Activated CD4-positive, alpha-beta memory T cell treated with anti-CD3 and anti-CD28 coated beads for 36 hours (primary cell): ENCODE results near the gene PLEKHA5. TPM values are rescaled to one million over a fixed set of nuclear protein-coding genes. Genes with fewer than 3 reads are reported as not detected.
A peak's percentile ranks its signal among the peaks of the same experiment; 100 is the strongest.
"Not testable (repeated sequence)": the region's sequence is repeated elsewhere in the genome, so short reads cannot be mapped to it uniquely, and the experiment has no call there.

Source experiments
- CTCF ChIA-PET: fragments of 350-600 bp; sonication (Branson Sonifier 250); formaldehyde crosslinking; loops from one replicate; lab custom pipeline; 2021; ENCODE audit warnings: antibody characterized with exemption, inconsistent platforms; lab: Charles Lee
- POLR2A ChIA-PET: fragments of 350-600 bp; sonication (Branson Sonifier 250); formaldehyde crosslinking; loops from one replicate; lab custom pipeline; 2021; ENCODE audit warnings: antibody characterized with exemption; lab: Charles Lee
- DNase-seq: peaks from one replicate; pipeline ENCODE4 v3.0.0-alpha.2; 2020
- H3K27ac Mint-ChIP-seq: one replicate; pipeline ENCODE4 v1.8.0; 2021; ENCODE audit warnings: mixed read lengths
- H3K27me3 Mint-ChIP-seq: one replicate; pipeline ENCODE4 v1.8.0; 2021; ENCODE audit warnings: mixed read lengths
- H3K36me3 Mint-ChIP-seq: one replicate; pipeline ENCODE4 v1.8.0; 2021; ENCODE audit warnings: mixed read lengths
- H3K4me1 Mint-ChIP-seq: one replicate; pipeline ENCODE4 v1.8.0; 2021; ENCODE audit warnings: low read depth, mixed read lengths
- H3K4me3 Mint-ChIP-seq: one replicate; pipeline ENCODE4 v1.8.0; 2021; ENCODE audit warnings: mild to moderate bottlenecking, mixed read lengths
- H3K9me3 Mint-ChIP-seq: one replicate; pipeline ENCODE4 v1.8.0; 2021; ENCODE audit warnings: mixed read lengths
- intact Hi-C: fragments of 100-400 bp; cut with micrococcal nuclease; formaldehyde crosslinking; loops from one replicate; pipeline ENCODE4 v1.15.1; 2023
- total RNA-seq, 2 experiments: library from RNA; stranded (reverse); gene quantifications; one replicate each; pipeline ENCODE4 v1.2.3, GENCODE V29; 2021

The PLEKHA5 gene
- total RNA-seq, 2 experiments from 2014 or later, result 6.6 to 7.4 TPM

GRCh38 chr12:19303496-19303895, 174.0 kb downstream of the PLEKHA5 start:
- intact Hi-C loops, result no loop called here
- POLR2A ChIA-PET, result no interaction called here
- H3K4me3 Mint-ChIP-seq, result no peak overlapping the region

GRCh38 chr12:19304149-19304750, 174.7 kb downstream of the PLEKHA5 start:
- intact Hi-C loops, result no loop called here
- no peaks in the 10 kb centered on the region for H3K4me1 Mint-ChIP-seq
- no peak for DNase-seq
- ChIA-PET POLR2A (no interaction called here), CTCF (no interaction called here)
- no peak overlapping the region for H3K4me3 Mint-ChIP-seq
- H3K9me3 Mint-ChIP-seq, result no peaks in the 10 kb centered on the region
- H3K27me3 Mint-ChIP-seq, result no peaks in the 10 kb centered on the region
- H3K36me3 Mint-ChIP-seq, result peaks cover 2% of the 10 kb centered on the region
- H3K27ac Mint-ChIP-seq, result no peak overlapping the region

More at GRCh38 chr12:19303496-19303895, 174.0 kb downstream of the PLEKHA5 start:
- Mint-ChIP-seq H3K27me3 (no peaks in the 10 kb centered on the region), H3K9me3 (no peaks in the 10 kb centered on the region), H3K27ac (no peak overlapping the region), H3K4me1 (no peaks in the 10 kb centered on the region), H3K36me3 (peaks cover 2% of the 10 kb centered on the region)
- CTCF ChIA-PET, result no interaction called here
- no peak for DNase-seq

GRCh38 chr12:19305621-19306020, 176.1 kb downstream of the PLEKHA5 start:
- DNase-seq, H3K27me3 Mint-ChIP-seq, H3K4me3 Mint-ChIP-seq, POLR2A ChIA-PET, CTCF ChIA-PET, H3K9me3 Mint-ChIP-seq, H3K27ac Mint-ChIP-seq, H3K36me3 Mint-ChIP-seq, intact Hi-C loops, H3K4me1 Mint-ChIP-seq: not testable (repeated sequence)

- no peaks in the 10 kb centered on the region for H3K9me3 Mint-ChIP-seq
- no peak for DNase-seq
- peaks cover under 1% of the 10 kb centered on the region for H3K4me1 Mint-ChIP-seq
- peaks cover 2% of the 10 kb centered on the region for H3K36me3 Mint-ChIP-seq
- H3K4me3 Mint-ChIP-seq, result no peak overlapping the region
- H3K27me3 Mint-ChIP-seq, result no peaks in the 10 kb centered on the region
- intact Hi-C loops, result no loop called here
- no peak overlapping the region for H3K27ac Mint-ChIP-seq
- ChIA-PET CTCF (no interaction called here), POLR2A (no interaction called here)
These were observed 176.8 kb downstream of the PLEKHA5 start for GRCh38 chr12:19306366-19306765.

- intact Hi-C loops, result no loop called here
- Mint-ChIP-seq H3K36me3 (peaks cover 2% of the 10 kb centered on the region), H3K27ac (no peak overlapping the region), H3K4me3 (no peak overlapping the region), H3K4me1 (peaks cover 4% of the 10 kb centered on the region), H3K27me3 (no peaks in the 10 kb centered on the region), H3K9me3 (no peaks in the 10 kb centered on the region)
- ChIA-PET POLR2A (no interaction called here), CTCF (no interaction called here)
- DNase-seq, result no peak
These were observed 177.9 kb downstream of the PLEKHA5 start for GRCh38 chr12:19307451-19307850.

- no peak for DNase-seq
- Mint-ChIP-seq H3K4me3 (no peak overlapping the region), H3K27ac (no peak overlapping the region), H3K36me3 (peaks cover 2% of the 10 kb centered on the region), H3K4me1 (peaks cover 10% of the 10 kb centered on the region), H3K9me3 (no peaks in the 10 kb centered on the region), H3K27me3 (no peaks in the 10 kb centered on the region)
- ChIA-PET CTCF (no interaction called here), POLR2A (no interaction called here)
- intact Hi-C loops, result loop anchor here (5.0 kb wide), 1 partner anchor 121 kb away; no protein-coding TSS in a partner anchor
These were observed 181.6 kb downstream of the PLEKHA5 start for GRCh38 chr12:19311165-19311564.

- DNase-seq, result peak; percentile 13
- H3K4me3 Mint-ChIP-seq, result no peak overlapping the region
- no peaks in the 10 kb centered on the region for H3K9me3 Mint-ChIP-seq
- no peaks in the 10 kb centered on the region for H3K27me3 Mint-ChIP-seq
- CTCF ChIA-PET, result no interaction called here
- H3K27ac Mint-ChIP-seq, result no peak overlapping the region
- no peaks in the 10 kb centered on the region for H3K36me3 Mint-ChIP-seq
- intact Hi-C loops, result loop anchor here (5.0 kb wide), 1 partner anchor 120 kb away; no protein-coding TSS in a partner anchor
- peaks cover 10% of the 10 kb centered on the region for H3K4me1 Mint-ChIP-seq
- POLR2A ChIA-PET, result no interaction called here
These were observed 183.1 kb downstream of the PLEKHA5 start for GRCh38 chr12:19312637-19313036.

- H3K9me3 Mint-ChIP-seq, result no peaks in the 10 kb centered on the region
- ChIA-PET POLR2A (no interaction called here), CTCF (no interaction called here)
- H3K4me3 Mint-ChIP-seq, result no peak overlapping the region
- H3K27me3 Mint-ChIP-seq, result no peaks in the 10 kb centered on the region
- peaks cover 9% of the 10 kb centered on the region for H3K4me1 Mint-ChIP-seq
- intact Hi-C loops, result no loop called here
- H3K27ac Mint-ChIP-seq, result no peak overlapping the region
- H3K36me3 Mint-ChIP-seq, result no peaks in the 10 kb centered on the region
- DNase-seq, result peak; percentile 20
These were observed 186.9 kb downstream of the PLEKHA5 start for GRCh38 chr12:19316425-19316824.

GRCh38 chr12:19322376-19322775, 192.8 kb downstream of the PLEKHA5 start:
- ChIA-PET CTCF (no interaction called here), POLR2A (no interaction called here)
- Mint-ChIP-seq H3K9me3 (peaks cover 2% of the 10 kb centered on the region), H3K36me3 (peaks cover 11% of the 10 kb centered on the region), H3K27me3 (no peaks in the 10 kb centered on the region), H3K4me3 (no peak overlapping the region), H3K4me1 (no peaks in the 10 kb centered on the region), H3K27ac (no peak overlapping the region)
- DNase-seq, result no peak
- intact Hi-C loops, result no loop called here

- Mint-ChIP-seq H3K4me3 (no peak overlapping the region), H3K27me3 (no peaks in the 10 kb centered on the region), H3K36me3 (peaks cover 11% of the 10 kb centered on the region), H3K4me1 (no peaks in the 10 kb centered on the region), H3K9me3 (peaks cover 3% of the 10 kb centered on the region), H3K27ac (no peak overlapping the region)
- no peak for DNase-seq
- CTCF ChIA-PET, result no interaction called here
- POLR2A ChIA-PET, result no interaction called here
- intact Hi-C loops, result no loop called here
These were observed 194.3 kb downstream of the PLEKHA5 start for GRCh38 chr12:19323805-19324204.

- Mint-ChIP-seq H3K36me3 (peaks cover 11% of the 10 kb centered on the region), H3K27me3 (no peaks in the 10 kb centered on the region), H3K9me3 (peaks cover 3% of the 10 kb centered on the region), H3K27ac (no peak overlapping the region), H3K4me3 (no peak overlapping the region), H3K4me1 (no peaks in the 10 kb centered on the region)
- ChIA-PET POLR2A (no interaction called here), CTCF (no interaction called here)
- no peak for DNase-seq
- intact Hi-C loops, result no loop called here
These were observed 196.6 kb downstream of the PLEKHA5 start for GRCh38 chr12:19326102-19326501.

- CTCF ChIA-PET, result no interaction called here
These were observed 202.7 kb downstream of the PLEKHA5 start for GRCh38 chr12:19332196-19332595.

GRCh38 chr12:19338405-19338804, 208.9 kb downstream of the PLEKHA5 start:
- intact Hi-C loops, result no loop called here
- POLR2A ChIA-PET, result no interaction called here
- Mint-ChIP-seq H3K4me1 (no peaks in the 10 kb centered on the region), H3K4me3 (no peak overlapping the region), H3K27ac (no peak overlapping the region), H3K27me3 (no peaks in the 10 kb centered on the region), H3K9me3 (peaks cover 5% of the 10 kb centered on the region), H3K36me3 (peaks cover 5% of the 10 kb centered on the region)
- CTCF ChIA-PET, result no interaction called here
- no peak for DNase-seq

More at GRCh38 chr12:19332196-19332595, 202.7 kb downstream of the PLEKHA5 start:
- POLR2A ChIA-PET, result no interaction called here
- Mint-ChIP-seq H3K27me3 (no peaks in the 10 kb centered on the region), H3K9me3 (peaks cover 2% of the 10 kb centered on the region), H3K4me3 (no peak overlapping the region), H3K4me1 (no peaks in the 10 kb centered on the region), H3K36me3 (peaks cover 2% of the 10 kb centered on the region), H3K27ac (no peak overlapping the region)
- DNase-seq, result no peak
- intact Hi-C loops, result no loop called here
